Mesenchymal stem cell (in vitro differentiated cells and primary cell): ENCODE data around the gene PTPRN2.
A peak's percentile ranks its signal among the peaks of the same experiment; 100 is the strongest.

Experiments
- DNase-seq: peaks from one replicate; pipeline ENCODE4 v3.0.0-alpha.2; 2013
- H2AFZ ChIP-seq: one replicate; pipeline ENCODE4 v1.6.1; 2013; ENCODE audit warnings: low read depth, mild to moderate bottlenecking, control low read depth, inconsistent platforms, low read length, moderate library complexity
- H2AK5ac ChIP-seq: 2 replicates; pipeline ENCODE4 v1.6.1; 2013; ENCODE audit warnings: low read length, moderate library complexity, mild to moderate bottlenecking, inconsistent platforms; ENCODE audit not compliant: severe bottlenecking
- H2BK120ac ChIP-seq: one replicate; pipeline ENCODE4 v1.6.1; 2013; ENCODE audit warnings: low read depth, mild to moderate bottlenecking, inconsistent platforms, low read length, moderate library complexity
- H2BK12ac ChIP-seq, 2 experiments: one replicate each; pipeline ENCODE4 v1.6.1; 2013; ENCODE audit warnings: inconsistent platforms in 2 of 2, low read length in 2 of 2, mild to moderate bottlenecking in 2 of 2, moderate library complexity in 2 of 2, control low read depth in 1 of 2
- H2BK15ac ChIP-seq: one replicate; pipeline ENCODE4 v1.6.1; 2013; ENCODE audit warnings: mild to moderate bottlenecking, low read depth, inconsistent platforms; ENCODE audit not compliant: poor library complexity, severe bottlenecking
- H2BK5ac ChIP-seq: 2 replicates; pipeline ENCODE4 v1.6.1; 2013; ENCODE audit warnings: low read depth, mild to moderate bottlenecking, low read length, control low read depth, inconsistent platforms; ENCODE audit not compliant: poor library complexity, severe bottlenecking
- H3K14ac ChIP-seq, 2 experiments: one replicate each; pipeline ENCODE4 v1.6.1; 2013; ENCODE audit warnings: inconsistent platforms in 2 of 2, low read length in 2 of 2, control low read depth in 1 of 2, mild to moderate bottlenecking in 1 of 2, moderate library complexity in 1 of 2
- H3K18ac ChIP-seq, 2 experiments: one replicate each; pipeline ENCODE4 v1.6.1; 2013; ENCODE audit warnings: inconsistent platforms in 2 of 2, low read length in 2 of 2, control low read depth in 1 of 2, low read depth in 1 of 2, mild to moderate bottlenecking in 1 of 2
- H3K23ac ChIP-seq, 2 experiments: one replicate each; pipeline ENCODE4 v1.6.1; 2013; ENCODE audit warnings: inconsistent platforms in 2 of 2, low read length in 2 of 2, mild to moderate bottlenecking in 2 of 2, moderate library complexity in 2 of 2, control low read depth in 1 of 2
- H3K27ac ChIP-seq: 2 replicates; pipeline ENCODE4 v1.5.1; 2013; ENCODE audit warnings: mild to moderate bottlenecking, moderate library complexity, low read length, control low read depth, inconsistent platforms; ENCODE audit not compliant: poor library complexity, severe bottlenecking
- H3K27me3 ChIP-seq, 2 experiments: 2 replicates each; pipeline versions ENCODE4 v1.6.1 to v1.7.0; 2013; ENCODE audit warnings: low read length in 2 of 2, mild to moderate bottlenecking in 2 of 2, moderate library complexity in 2 of 2, control low read depth in 1 of 2, inconsistent platforms in 1 of 2; ENCODE audit not compliant: control insufficient read depth in 1 of 2, insufficient read depth in 1 of 2
- H3K36me3 ChIP-seq, 2 experiments: 2 replicates each; pipeline versions ENCODE4 v1.6.1 to v1.7.0; 2013; ENCODE audit warnings: low read length in 2 of 2, control low read depth in 1 of 2, inconsistent platforms in 1 of 2, low read depth in 1 of 2, mild to moderate bottlenecking in 1 of 2; ENCODE audit not compliant: insufficient read depth in 2 of 2, control insufficient read depth in 1 of 2
- H3K4ac ChIP-seq, 2 experiments: one replicate each; pipeline ENCODE4 v1.6.1; 2013; ENCODE audit warnings: inconsistent platforms in 2 of 2, low read length in 2 of 2, mild to moderate bottlenecking in 2 of 2, moderate library complexity in 2 of 2, control low read depth in 1 of 2, low read depth in 1 of 2
- H3K4me1 ChIP-seq: 2 replicates; pipeline ENCODE4 v1.6.1; 2013; ENCODE audit warnings: low read depth, low read length, control low read depth; ENCODE audit not compliant: control insufficient read depth, insufficient read depth
- H3K4me2 ChIP-seq: 2 replicates; pipeline ENCODE4 v1.6.1; 2013; ENCODE audit warnings: low read length, mild to moderate bottlenecking, inconsistent platforms; ENCODE audit not compliant: poor library complexity, severe bottlenecking
- H3K4me3 ChIP-seq, 2 experiments: 2 replicates each; pipeline versions ENCODE4 v1.5.1 to v1.7.0; 2013; ENCODE audit warnings: low read length in 2 of 2, mild to moderate bottlenecking in 2 of 2, control low read depth in 1 of 2, low read depth in 1 of 2; ENCODE audit not compliant: insufficient read depth in 1 of 2
- H3K79me1 ChIP-seq: replicated peaks from 2 replicates; pipeline ENCODE4 v1.6.1; 2013; ENCODE audit warnings: mild to moderate bottlenecking, control low read depth, low read length, inconsistent platforms; ENCODE audit not compliant: poor library complexity, severe bottlenecking
- H3K9ac ChIP-seq: 2 replicates; pipeline ENCODE4 v1.7.0; 2013; ENCODE audit warnings: mild to moderate bottlenecking, low read length, moderate library complexity
- H3K9me3 ChIP-seq: 2 replicates; pipeline ENCODE4 v1.7.0; 2013; ENCODE audit warnings: mild to moderate bottlenecking, low read length; ENCODE audit not compliant: control insufficient read depth
- H4K8ac ChIP-seq: one replicate; pipeline ENCODE4 v1.6.1; 2013; ENCODE audit warnings: inconsistent platforms, mild to moderate bottlenecking, low read length, moderate library complexity
- H4K91ac ChIP-seq: one replicate; pipeline ENCODE4 v1.6.1; 2013; ENCODE audit warnings: mild to moderate bottlenecking, low read length, inconsistent platforms
- WGBS: methylation state at CpG from one replicate; pipeline ENCODE4 v1.1.7; 2013; ENCODE audit warnings: mixed read lengths; 5-methylcytosine and 5-hydroxymethylcytosine counted together

PTPRN2 gene

DNA sequence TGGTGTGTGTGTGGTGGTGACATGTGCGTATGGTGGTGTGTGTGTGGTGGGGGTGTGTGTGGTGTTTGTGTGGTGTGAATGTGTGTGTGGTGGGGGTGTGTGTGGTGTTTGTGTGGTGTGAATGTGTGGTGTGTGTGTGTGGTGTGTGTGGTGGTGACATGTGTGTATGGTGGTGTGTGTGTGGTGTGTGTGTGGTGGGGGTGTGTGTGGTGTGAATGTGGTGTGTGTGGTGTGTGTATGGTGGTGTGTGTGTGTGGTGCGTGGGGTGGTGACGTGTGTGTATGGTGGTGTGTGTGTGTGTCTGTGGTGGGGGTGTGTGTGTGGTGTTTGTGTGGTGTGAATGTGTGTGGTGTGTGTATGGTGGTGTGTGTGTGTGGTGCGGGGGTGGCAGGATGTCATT is 797.7 kb downstream of the PTPRN2 start:
- H4K91ac ChIP-seq: no peak overlapping the region
- H3K14ac ChIP-seq: peak overlapping the region in 1 of 2 experiments; percentile 12
- no peaks in the 10 kb centered on the region for H3K79me1 ChIP-seq
- H3K27me3 ChIP-seq: no peaks in the 10 kb centered on the region
- no peak overlapping the region for H2AFZ ChIP-seq
- no peak overlapping the region for H3K4me2 ChIP-seq
- H2AK5ac ChIP-seq: no peak overlapping the region
- no peak overlapping the region for H3K23ac ChIP-seq
- no peak overlapping the region for H3K4ac ChIP-seq
- H4K8ac ChIP-seq: no peak overlapping the region
- peaks cover 13% of the 10 kb centered on the region for H3K4me1 ChIP-seq
- peak overlapping the region in 1 of 2 experiments; percentile 9 for H3K4me3 ChIP-seq
- no peak for DNase-seq
- no peaks in the 10 kb centered on the region for H3K36me3 ChIP-seq
- no peak overlapping the region for H3K18ac ChIP-seq
- no peak overlapping the region for H3K27ac ChIP-seq
- H2BK12ac ChIP-seq: no peak overlapping the region
- no peak overlapping the region for H2BK15ac ChIP-seq
- H2BK120ac ChIP-seq: no peak overlapping the region
- 90% methylated on average over 4 of the region's 4 CpGs for WGBS
- no peak overlapping the region for H3K9ac ChIP-seq
- no peak overlapping the region for H2BK5ac ChIP-seq
- H3K9me3 ChIP-seq: no peaks in the 10 kb centered on the region

DNA sequence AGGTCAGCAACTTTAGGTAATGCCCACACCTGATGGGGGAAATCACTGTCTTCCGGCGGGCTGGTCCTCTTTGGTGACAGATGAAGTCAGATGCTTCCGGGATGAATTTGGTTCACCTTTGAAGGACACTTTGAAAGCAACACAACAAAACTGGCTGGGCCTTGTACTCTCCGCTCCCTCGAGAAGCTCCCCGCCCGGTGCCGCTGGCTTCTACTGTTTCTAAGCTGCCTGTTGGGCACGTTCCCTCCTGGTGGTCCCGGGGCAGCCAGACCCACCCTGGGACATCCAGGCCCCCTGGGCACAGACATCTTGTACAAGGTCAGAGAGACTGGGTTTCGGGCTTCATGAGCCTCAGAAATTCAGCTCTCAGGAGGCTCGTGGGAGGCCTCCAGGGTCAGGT is 798.5 kb downstream of the PTPRN2 start:
- Histone ChIP-seq H3K9me3 (no peaks in the 10 kb centered on the region), H3K9ac (no peak overlapping the region), H3K27me3 (no peaks in the 10 kb centered on the region), H4K91ac (no peak overlapping the region), H4K8ac (no peak overlapping the region), H2AK5ac (no peak overlapping the region), H2BK12ac (no peak overlapping the region), H3K27ac (no peak overlapping the region), H3K23ac (no peak overlapping the region), H3K4ac (no peak overlapping the region), H3K36me3 (no peaks in the 10 kb centered on the region), H2BK120ac (no peak overlapping the region), H3K4me2 (no peak overlapping the region), H3K4me3 (no peak overlapping the region), H2BK5ac (no peak overlapping the region), H2BK15ac (no peak overlapping the region), H3K18ac (no peak overlapping the region), H2AFZ (no peak overlapping the region), H3K4me1 (peaks cover 12% of the 10 kb centered on the region), H3K14ac (no peak overlapping the region), H3K79me1 (no peaks in the 10 kb centered on the region)
- DNase-seq: no peak
- WGBS: 92% methylated on average over 12 of the region's 12 CpGs

DNA sequence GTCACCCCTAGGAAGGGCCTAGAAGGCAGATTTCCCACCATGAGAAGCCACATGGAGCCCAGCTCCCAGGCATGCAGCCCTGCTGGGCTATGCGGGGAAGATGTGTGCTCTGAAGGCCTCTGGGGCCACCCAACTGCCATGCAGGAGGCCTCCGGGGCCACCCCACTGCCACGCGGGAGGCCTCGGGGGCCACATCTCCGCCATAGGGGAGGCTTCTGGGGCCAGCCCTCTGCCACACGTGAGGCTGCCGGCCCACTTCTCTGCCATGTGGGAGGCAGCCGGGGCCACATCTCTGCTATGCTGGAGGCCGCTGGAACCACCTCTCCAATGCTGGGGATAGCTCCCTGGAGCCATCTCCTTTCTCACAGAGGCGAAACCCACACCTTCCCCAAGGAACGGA is 799.0 kb downstream of the PTPRN2 start:
- H4K91ac ChIP-seq: no peak overlapping the region

GRCh38 chr7:157787275-157787701 is 800.3 kb downstream of the PTPRN2 start:
- no peak overlapping the region for H3K14ac ChIP-seq
- no peak overlapping the region for H3K4me2 ChIP-seq
- no peaks in the 10 kb centered on the region for H3K79me1 ChIP-seq
- H3K23ac ChIP-seq: no peak overlapping the region
- no peak overlapping the region for H2AK5ac ChIP-seq
- H3K9me3 ChIP-seq: no peaks in the 10 kb centered on the region
- DNase-seq: no peak
- H3K36me3 ChIP-seq: no peaks in the 10 kb centered on the region
- no peak overlapping the region for H4K8ac ChIP-seq
- no peak overlapping the region for H2BK12ac ChIP-seq
- H3K27ac ChIP-seq: no peak overlapping the region
- H2BK5ac ChIP-seq: no peak overlapping the region
- 78% methylated on average over 13 of the region's 13 CpGs for WGBS
- peaks cover 3% of the 10 kb centered on the region for H3K4me1 ChIP-seq
- no peak overlapping the region for H2AFZ ChIP-seq
- H3K9ac ChIP-seq: no peak overlapping the region
- H4K91ac ChIP-seq: no peak overlapping the region
- H3K18ac ChIP-seq: no peak overlapping the region
- no peak overlapping the region for H3K4me3 ChIP-seq
- H2BK15ac ChIP-seq: no peak overlapping the region
- no peak overlapping the region for H2BK120ac ChIP-seq
- no peak overlapping the region for H3K4ac ChIP-seq
- no peaks in the 10 kb centered on the region for H3K27me3 ChIP-seq

More for the DNA sequence above, 799.0 kb downstream of the PTPRN2 start:
- Histone ChIP-seq H3K27ac (no peak overlapping the region), H2AK5ac (no peak overlapping the region), H3K4ac (no peak overlapping the region), H2BK15ac (no peak overlapping the region), H3K9ac (no peak overlapping the region), H3K79me1 (no peaks in the 10 kb centered on the region), H3K4me2 (no peak overlapping the region), H3K36me3 (no peaks in the 10 kb centered on the region), H4K8ac (no peak overlapping the region), H3K4me1 (peaks cover 10% of the 10 kb centered on the region), H2AFZ (no peak overlapping the region), H3K18ac (no peak overlapping the region), H3K23ac (no peak overlapping the region), H3K4me3 (no peak overlapping the region), H3K14ac (no peak overlapping the region), H3K27me3 (no peaks in the 10 kb centered on the region), H2BK5ac (no peak overlapping the region), H2BK12ac (no peak overlapping the region), H2BK120ac (no peak overlapping the region), H3K9me3 (no peaks in the 10 kb centered on the region)
- DNase-seq: no peak
- 80% methylated on average over 12 of the region's 12 CpGs for WGBS
